ENCODE data around the gene ABL1. TPM values are rescaled to one million over a fixed set of nuclear protein-coding genes. Genes with fewer than 3 reads are reported as not detected.

Gene ABL1
- polyA plus RNA-seq, 1 donor from 2014 or later: 18.5 TPM

- Histone ChIP-seq H3K79me2 (replicated peaks; ENCODE audit: insufficient read depth, low read length) (no peaks in the 10 kb centered on the region), H2AFZ (ENCODE audit: low read depth, low read length) (no peak overlapping the region), H3F3A (ENCODE audit: insufficient read depth, low read length, poor library complexity, severe bottlenecking) (no peaks in the 10 kb centered on the region), H3K27me3 (ENCODE audit: insufficient read depth, low read depth, low read length) (no peaks in the 10 kb centered on the region), H3K4me2 (ENCODE audit: low read length) (no peak overlapping the region), H3K4me3 (ENCODE audit: low read length) (no peak overlapping the region), H4K20me1 (ENCODE audit: insufficient read depth) (no peaks in the 10 kb centered on the region), H3K9me2 (ENCODE audit: insufficient read depth, low read length) (no peaks in the 10 kb centered on the region), H3K9me3 (ENCODE audit: low read length) (no peaks in the 10 kb centered on the region), H3K36me3 (ENCODE audit: insufficient read depth, low read length) (no peaks in the 10 kb centered on the region), H3K9ac (ENCODE audit: low read length) (no peak overlapping the region), H3K27ac (ENCODE audit: low read length) (no peak overlapping the region)
- no peak for TF ChIP-seq EP300 (conservative IDR thresholded peaks at IDR 0.05; ENCODE audit: poor library complexity, severe bottlenecking)
- no peak for TF ChIP-seq TAF1 (IDR thresholded peaks at IDR 0.05; ENCODE audit: low read depth)
- TF ChIP-seq CTCF (IDR thresholded peaks at IDR 0.05; ENCODE audit: poor library complexity, severe bottlenecking): no peak
- TF ChIP-seq SMC3 (conservative IDR thresholded peaks at IDR 0.05; ENCODE audit: poor library complexity): no peak
- no peak for TF ChIP-seq POLR2AphosphoS5 (IDR thresholded peaks at IDR 0.05)
- TF ChIP-seq REST (IDR thresholded peaks at IDR 0.05; ENCODE audit: borderline replicate concordance): no peak
- TF ChIP-seq RAD21 (conservative IDR thresholded peaks at IDR 0.05): no peak
- no peak for TF ChIP-seq EZH2 (IDR thresholded peaks at IDR 0.05; ENCODE audit: borderline replicate concordance, insufficient read depth, low read length, poor library complexity, severe bottlenecking)
- TF ChIP-seq MXI1 (conservative IDR thresholded peaks at IDR 0.05; ENCODE audit: poor library complexity, severe bottlenecking): no peak
Measured at GRCh38 chr9:130923611-130924447, 88.8 kb downstream of the ABL1 start.

GRCh38 chr9:130924448-130924788 lies 89.4 kb downstream of the ABL1 start:
- Histone ChIP-seq H3K27ac (ENCODE audit: low read length) (no peak overlapping the region), H3K36me3 (ENCODE audit: insufficient read depth, low read length) (no peaks in the 10 kb centered on the region), H4K20me1 (ENCODE audit: insufficient read depth) (no peaks in the 10 kb centered on the region), H3K4me2 (ENCODE audit: low read length) (no peak overlapping the region), H3K9me3 (ENCODE audit: low read length) (no peaks in the 10 kb centered on the region), H3K9me2 (ENCODE audit: insufficient read depth, low read length) (no peaks in the 10 kb centered on the region), H2AFZ (ENCODE audit: low read depth, low read length) (no peak overlapping the region), H3K27me3 (ENCODE audit: insufficient read depth, low read depth, low read length) (no peaks in the 10 kb centered on the region), H3K79me2 (replicated peaks; ENCODE audit: insufficient read depth, low read length) (no peaks in the 10 kb centered on the region), H3K4me3 (ENCODE audit: low read length) (no peak overlapping the region), H3K9ac (ENCODE audit: low read length) (no peak overlapping the region), H3F3A (ENCODE audit: insufficient read depth, low read length, poor library complexity, severe bottlenecking) (no peaks in the 10 kb centered on the region)
- no peak for TF ChIP-seq TAF1 (IDR thresholded peaks at IDR 0.05; ENCODE audit: low read depth)
- TF ChIP-seq EP300 (conservative IDR thresholded peaks at IDR 0.05; ENCODE audit: poor library complexity, severe bottlenecking): no peak
- TF ChIP-seq POLR2AphosphoS5 (IDR thresholded peaks at IDR 0.05): no peak
- TF ChIP-seq MXI1 (conservative IDR thresholded peaks at IDR 0.05; ENCODE audit: poor library complexity, severe bottlenecking): no peak
- no peak for TF ChIP-seq SMC3 (conservative IDR thresholded peaks at IDR 0.05; ENCODE audit: poor library complexity)
- no peak for TF ChIP-seq REST (IDR thresholded peaks at IDR 0.05; ENCODE audit: borderline replicate concordance)
- TF ChIP-seq CTCF (IDR thresholded peaks at IDR 0.05; ENCODE audit: poor library complexity, severe bottlenecking): no peak
- TF ChIP-seq EZH2 (IDR thresholded peaks at IDR 0.05; ENCODE audit: borderline replicate concordance, insufficient read depth, low read length, poor library complexity, severe bottlenecking): no peak
- TF ChIP-seq RAD21 (conservative IDR thresholded peaks at IDR 0.05): no peak

Measured in neural cell (in vitro differentiated cells).